Measurements from ENCODE around the gene TRMT1L. TPM values are rescaled to one million over a fixed set of nuclear protein-coding genes. Genes with fewer than 3 reads are reported as not detected.

Gene TRMT1L
- total RNA-seq, 1 donor from 2014 or later, result 14.1 TPM

- Mint-ChIP-seq H3K36me3 (ENCODE audit: unreplicated experiment) (peaks cover 47% of the 10 kb centered on the region), H3K4me1 (ENCODE audit: unreplicated experiment) (no peaks in the 10 kb centered on the region), H3K27me3 (ENCODE audit: unreplicated experiment) (no peaks in the 10 kb centered on the region), H3K9me3 (ENCODE audit: unreplicated experiment) (no peaks in the 10 kb centered on the region), H3K27ac (ENCODE audit: unreplicated experiment) (no peak overlapping the region), H3K4me3 (ENCODE audit: unreplicated experiment) (no peak overlapping the region)
- TF ChIP-seq, protein P1, sequence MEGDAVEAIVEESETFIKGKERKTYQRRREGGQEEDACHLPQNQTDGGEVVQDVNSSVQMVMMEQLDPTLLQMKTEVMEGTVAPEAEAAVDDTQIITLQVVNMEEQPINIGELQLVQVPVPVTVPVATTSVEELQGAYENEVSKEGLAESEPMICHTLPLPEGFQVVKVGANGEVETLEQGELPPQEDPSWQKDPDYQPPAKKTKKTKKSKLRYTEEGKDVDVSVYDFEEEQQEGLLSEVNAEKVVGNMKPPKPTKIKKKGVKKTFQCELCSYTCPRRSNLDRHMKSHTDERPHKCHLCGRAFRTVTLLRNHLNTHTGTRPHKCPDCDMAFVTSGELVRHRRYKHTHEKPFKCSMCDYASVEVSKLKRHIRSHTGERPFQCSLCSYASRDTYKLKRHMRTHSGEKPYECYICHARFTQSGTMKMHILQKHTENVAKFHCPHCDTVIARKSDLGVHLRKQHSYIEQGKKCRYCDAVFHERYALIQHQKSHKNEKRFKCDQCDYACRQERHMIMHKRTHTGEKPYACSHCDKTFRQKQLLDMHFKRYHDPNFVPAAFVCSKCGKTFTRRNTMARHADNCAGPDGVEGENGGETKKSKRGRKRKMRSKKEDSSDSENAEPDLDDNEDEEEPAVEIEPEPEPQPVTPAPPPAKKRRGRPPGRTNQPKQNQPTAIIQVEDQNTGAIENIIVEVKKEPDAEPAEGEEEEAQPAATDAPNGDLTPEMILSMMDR (IDR thresholded peaks at IDR 0.05), result no peak
- no peak for DNase-seq (ENCODE audit: extremely low spot score, unreplicated experiment)
Observed at GRCh38 chr1:185166106-185166505, 9.4 kb upstream of the TRMT1L start.

DNA sequence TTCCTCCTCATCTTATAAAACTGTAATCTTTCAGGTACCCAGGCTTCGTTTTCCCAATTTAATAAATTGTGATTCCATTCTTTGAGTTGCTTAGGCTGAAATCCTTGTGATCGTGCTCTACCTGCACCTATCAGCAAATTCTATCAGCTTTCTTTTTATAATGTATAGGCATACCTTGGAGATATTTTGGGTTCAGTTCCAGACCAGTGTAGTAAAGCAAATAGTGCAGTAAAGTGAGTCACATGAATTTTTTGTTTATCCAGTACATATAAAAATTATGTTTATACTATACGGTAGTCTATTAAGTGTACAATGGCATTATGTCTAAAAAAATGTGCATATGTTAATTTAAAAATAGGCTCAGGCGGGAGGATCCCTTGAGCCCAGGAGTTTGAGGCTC, 5.7 kb upstream of the TRMT1L start:
- H3K4me3 Mint-ChIP-seq (ENCODE audit: unreplicated experiment), result no peak overlapping the region
- H3K9me3 Mint-ChIP-seq (ENCODE audit: unreplicated experiment), result no peaks in the 10 kb centered on the region
- no peaks in the 10 kb centered on the region for H3K27me3 Mint-ChIP-seq (ENCODE audit: unreplicated experiment)
- no peak for DNase-seq (ENCODE audit: extremely low spot score, unreplicated experiment)
- peaks cover 33% of the 10 kb centered on the region for H3K36me3 Mint-ChIP-seq (ENCODE audit: unreplicated experiment)
- peaks cover 10% of the 10 kb centered on the region for H3K4me1 Mint-ChIP-seq (ENCODE audit: unreplicated experiment)
- TF ChIP-seq, protein P1 (IDR thresholded peaks at IDR 0.05), result no peak
- no peak overlapping the region for H3K27ac Mint-ChIP-seq (ENCODE audit: unreplicated experiment)

- Mint-ChIP-seq H3K4me3 (ENCODE audit: unreplicated experiment) (no peak overlapping the region), H3K9me3 (ENCODE audit: unreplicated experiment) (no peaks in the 10 kb centered on the region), H3K27ac (ENCODE audit: unreplicated experiment) (no peak overlapping the region), H3K27me3 (ENCODE audit: unreplicated experiment) (no peaks in the 10 kb centered on the region), H3K4me1 (ENCODE audit: unreplicated experiment) (peaks cover 22% of the 10 kb centered on the region), H3K36me3 (ENCODE audit: unreplicated experiment) (peaks cover 26% of the 10 kb centered on the region)
- TF ChIP-seq, protein P1 (IDR thresholded peaks at IDR 0.05), result no peak
- DNase-seq (ENCODE audit: extremely low spot score, unreplicated experiment), result no peak
Observed at GRCh38 chr1:185159966-185160365, 3.2 kb upstream of the TRMT1L start.

- H3K27me3 Mint-ChIP-seq (ENCODE audit: unreplicated experiment), result no peaks in the 10 kb centered on the region
- DNase-seq (ENCODE audit: extremely low spot score, unreplicated experiment), result no peak
- peaks cover 17% of the 10 kb centered on the region for H3K36me3 Mint-ChIP-seq (ENCODE audit: unreplicated experiment)
- H3K4me3 Mint-ChIP-seq (ENCODE audit: unreplicated experiment), result no peak overlapping the region
- peaks cover 27% of the 10 kb centered on the region for H3K4me1 Mint-ChIP-seq (ENCODE audit: unreplicated experiment)
- H3K9me3 Mint-ChIP-seq (ENCODE audit: unreplicated experiment), result no peaks in the 10 kb centered on the region
- H3K27ac Mint-ChIP-seq (ENCODE audit: unreplicated experiment), result no peak overlapping the region
- TF ChIP-seq, protein P1 (IDR thresholded peaks at IDR 0.05), result no peak
Observed at GRCh38 chr1:185158800-185159199, 2.0 kb upstream of the TRMT1L start.

GRCh38 chr1:185157599-185158412, 1.1 kb upstream of the TRMT1L start:
- no peak for DNase-seq (ENCODE audit: extremely low spot score, unreplicated experiment)
- H3K4me1 Mint-ChIP-seq (ENCODE audit: unreplicated experiment), result peaks cover 32% of the 10 kb centered on the region
- no peaks in the 10 kb centered on the region for H3K9me3 Mint-ChIP-seq (ENCODE audit: unreplicated experiment)
- no peaks in the 10 kb centered on the region for H3K27me3 Mint-ChIP-seq (ENCODE audit: unreplicated experiment)
- H3K27ac Mint-ChIP-seq (ENCODE audit: unreplicated experiment), result peak overlapping the region; percentile 99
- H3K4me3 Mint-ChIP-seq (ENCODE audit: unreplicated experiment), result peak overlapping the region; percentile 97
- peaks cover 12% of the 10 kb centered on the region for H3K36me3 Mint-ChIP-seq (ENCODE audit: unreplicated experiment)
- TF ChIP-seq, protein P1 (IDR thresholded peaks at IDR 0.05), result no peak

All from osteocyte (in vitro differentiated cells).